HG02571 (cell line): ENCODE data around the gene CCDC124.
"Not testable (repeated sequence)": the region's sequence is repeated elsewhere in the genome, so short reads cannot be mapped to it uniquely, and the experiment has no call there.

Source experiments
- ATAC-seq: cut with Tn5 transposase; IDR thresholded peaks from one replicate; pipeline ENCODE4 v1.9.1; 2021; ENCODE audit warnings: mild to moderate bottlenecking, moderate library complexity; ENCODE audit not compliant: unreplicated experiment

Gene CCDC124, protein sequence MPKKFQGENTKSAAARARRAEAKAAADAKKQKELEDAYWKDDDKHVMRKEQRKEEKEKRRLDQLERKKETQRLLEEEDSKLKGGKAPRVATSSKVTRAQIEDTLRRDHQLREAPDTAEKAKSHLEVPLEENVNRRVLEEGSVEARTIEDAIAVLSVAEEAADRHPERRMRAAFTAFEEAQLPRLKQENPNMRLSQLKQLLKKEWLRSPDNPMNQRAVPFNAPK

GRCh38 chr19:17932485-17933338 lies at the start of gene CCDC124:
Gene CCDC124, plus strand, starts transcription at chr19:17933015. Its CDS starts 3,406 bp downstream, at chr19:17936421.
- peak; percentile 76 for ATAC-seq

DNA sequence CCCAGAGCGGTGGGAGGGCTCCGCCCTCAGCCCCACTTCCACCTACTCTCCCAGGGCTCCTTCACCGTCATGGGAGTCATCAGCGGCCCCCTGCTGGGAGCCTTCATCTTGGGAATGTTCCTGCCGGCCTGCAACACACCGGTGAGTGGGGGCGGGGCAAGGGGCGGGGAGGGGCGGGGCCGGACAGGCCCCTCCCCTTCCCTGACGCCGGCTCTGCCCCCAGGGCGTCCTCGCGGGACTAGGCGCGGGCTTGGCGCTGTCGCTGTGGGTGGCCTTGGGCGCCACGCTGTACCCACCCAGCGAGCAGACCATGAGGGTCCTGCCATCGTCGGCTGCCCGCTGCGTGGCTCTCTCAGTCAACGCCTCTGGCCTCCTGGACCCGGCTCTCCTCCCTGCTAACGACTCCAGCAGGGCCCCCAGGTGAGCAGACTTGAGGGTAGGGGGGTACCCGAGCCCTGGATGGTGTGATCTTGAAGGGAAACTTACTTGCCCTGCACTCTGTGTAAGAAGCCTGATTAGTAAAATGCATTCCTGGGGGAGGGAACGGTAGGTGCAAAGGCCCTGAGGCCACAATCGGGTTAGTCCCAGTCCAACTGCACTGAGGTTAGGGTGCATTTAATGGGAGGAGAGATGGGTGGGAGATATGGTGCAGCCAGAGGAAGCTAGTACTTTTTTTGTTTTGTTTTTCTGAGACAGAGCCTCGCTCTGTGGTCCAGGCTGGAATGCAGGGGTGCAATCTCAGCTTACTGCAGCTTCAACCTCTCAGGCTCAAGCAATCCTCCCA lies 49.0 kb upstream of the CCDC124 start:
- no peak for ATAC-seq

DNA sequence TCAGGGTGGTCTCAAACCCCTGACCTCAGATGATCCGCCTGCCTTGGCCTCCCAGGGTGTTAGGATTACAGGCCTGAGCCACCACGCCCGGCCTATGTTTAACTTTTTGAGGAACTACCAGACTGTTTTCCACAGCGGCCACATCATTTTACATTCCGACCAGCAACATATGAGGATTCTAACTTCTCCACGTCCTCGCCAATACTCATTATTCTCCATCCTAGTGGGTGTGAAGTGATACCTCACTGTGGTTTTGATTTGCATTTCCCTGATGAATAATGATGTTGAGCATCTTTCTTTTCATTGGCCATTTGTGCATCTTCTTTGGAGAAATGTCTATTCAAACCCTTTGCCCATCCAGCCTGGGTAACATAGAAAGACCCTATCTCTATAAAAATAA lies 46.3 kb upstream of the CCDC124 start:
- no peak for ATAC-seq

- not testable (repeated sequence) for ATAC-seq
These were observed 45.6 kb upstream of the CCDC124 start for GRCh38 chr19:17887221-17887620.

DNA sequence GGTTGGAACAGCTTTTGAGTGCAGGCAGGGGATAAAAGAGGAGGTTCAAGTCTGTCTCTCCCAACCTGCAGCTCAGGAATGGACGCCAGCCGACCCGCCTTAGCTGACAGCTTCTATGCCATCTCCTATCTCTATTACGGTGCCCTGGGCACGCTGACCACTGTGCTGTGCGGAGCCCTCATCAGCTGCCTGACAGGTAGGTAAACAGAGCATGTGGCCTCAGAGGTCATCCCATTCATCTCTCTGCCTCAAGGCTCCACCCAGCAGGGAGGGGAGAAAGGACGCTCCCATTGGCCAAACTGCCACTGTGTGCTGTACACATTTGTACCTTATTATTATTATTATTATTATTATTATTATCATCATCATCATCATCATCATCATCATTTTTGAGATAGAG lies 44.6 kb upstream of the CCDC124 start:
- no peak for ATAC-seq

- ATAC-seq = no peak
These were observed 43.1 kb upstream of the CCDC124 start for GRCh38 chr19:17889609-17890214.

DNA sequence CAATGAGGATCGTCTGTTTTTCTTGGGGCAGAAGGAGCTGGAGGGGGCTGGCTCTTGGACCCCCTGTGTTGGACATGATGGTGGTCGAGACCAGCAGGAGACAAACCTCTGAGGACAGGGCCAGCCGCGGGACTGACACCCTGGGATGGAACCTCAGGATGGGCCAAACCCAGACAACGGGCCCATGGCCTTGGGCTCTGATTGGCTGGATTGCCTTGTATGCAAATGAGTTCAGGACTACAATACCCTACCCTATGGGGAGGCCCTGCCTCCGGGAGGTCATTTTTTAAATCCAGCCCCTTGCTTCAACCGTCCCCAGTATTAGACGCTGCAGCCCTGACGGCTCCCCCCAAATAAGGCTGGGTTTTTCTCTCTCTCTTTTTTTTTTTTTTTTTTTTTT lies 39.0 kb upstream of the CCDC124 start:
- ATAC-seq = no peak

DNA sequence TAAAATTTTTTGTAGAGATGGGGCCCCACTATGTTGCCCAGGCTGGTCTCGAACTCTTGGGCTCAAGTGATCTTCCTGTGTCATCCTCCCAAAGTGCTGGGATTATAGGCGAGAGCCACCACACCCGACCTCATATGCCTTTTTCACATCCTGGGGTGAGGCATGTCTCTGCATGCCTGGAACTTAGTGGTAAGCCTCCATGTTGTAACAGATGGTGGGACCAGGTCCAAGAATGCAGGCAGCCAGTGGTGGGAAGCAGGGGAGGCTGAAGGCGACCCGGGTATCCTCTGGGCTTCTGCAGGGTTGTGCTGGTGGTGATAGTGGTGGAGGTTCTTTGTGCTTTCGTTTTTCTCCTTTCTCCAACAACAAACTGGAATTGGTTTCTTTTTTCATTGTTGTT lies 30.1 kb upstream of the CCDC124 start:
- ATAC-seq = no peak

GRCh38 chr19:17908244-17908643 lies 24.6 kb upstream of the CCDC124 start:
- ATAC-seq = no peak

GRCh38 chr19:17909003-17909732 lies 23.6 kb upstream of the CCDC124 start:
- ATAC-seq = no peak

GRCh38 chr19:17910791-17911360 lies 21.9 kb upstream of the CCDC124 start:
- ATAC-seq = no peak

- no peak for ATAC-seq
These were observed 16.7 kb upstream of the CCDC124 start for GRCh38 chr19:17915940-17916593.

DNA sequence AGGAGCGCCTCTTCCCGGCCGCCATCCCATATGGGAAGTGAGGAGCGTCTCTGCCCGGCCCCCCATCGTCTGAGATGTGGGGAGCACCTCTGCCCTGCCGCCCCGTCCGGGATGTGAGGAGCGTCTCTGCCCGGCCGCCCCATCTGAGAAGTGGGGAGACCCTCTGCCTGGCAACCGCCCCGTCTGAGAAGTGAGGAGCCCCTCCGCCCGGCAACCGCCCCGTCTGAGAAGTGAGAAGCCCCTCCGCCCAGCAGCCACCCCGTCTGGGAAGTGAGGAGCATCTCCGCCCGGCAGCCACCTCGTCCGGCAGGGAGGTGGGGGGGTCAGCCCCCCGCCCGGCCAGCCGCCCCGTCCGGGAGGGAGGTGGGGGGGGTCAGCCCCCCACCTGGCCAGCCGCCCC lies 14.7 kb upstream of the CCDC124 start:
- not testable (repeated sequence) for ATAC-seq

DNA sequence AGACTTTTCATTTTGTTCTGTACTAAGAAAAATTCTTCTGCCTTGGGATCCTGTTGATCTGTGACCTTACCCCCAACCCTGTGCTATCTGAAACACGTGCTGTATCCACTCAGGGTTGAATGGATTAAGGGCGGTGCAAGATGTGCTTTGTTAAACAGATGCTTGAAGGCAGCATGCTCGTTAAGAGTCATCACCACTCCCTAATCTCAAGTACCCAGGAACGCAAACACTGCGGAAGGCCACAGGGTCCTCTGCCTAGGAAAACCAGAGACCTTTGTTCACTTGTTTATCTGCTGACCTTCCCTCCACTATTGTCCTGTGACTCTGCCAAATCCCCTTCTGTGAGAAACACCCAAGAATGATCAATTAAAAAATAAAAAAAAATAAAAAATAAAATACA lies 13.7 kb upstream of the CCDC124 start:
- not testable (repeated sequence) for ATAC-seq

GRCh38 chr19:17920527-17920926 lies 12.3 kb upstream of the CCDC124 start:
- no peak for ATAC-seq

DNA sequence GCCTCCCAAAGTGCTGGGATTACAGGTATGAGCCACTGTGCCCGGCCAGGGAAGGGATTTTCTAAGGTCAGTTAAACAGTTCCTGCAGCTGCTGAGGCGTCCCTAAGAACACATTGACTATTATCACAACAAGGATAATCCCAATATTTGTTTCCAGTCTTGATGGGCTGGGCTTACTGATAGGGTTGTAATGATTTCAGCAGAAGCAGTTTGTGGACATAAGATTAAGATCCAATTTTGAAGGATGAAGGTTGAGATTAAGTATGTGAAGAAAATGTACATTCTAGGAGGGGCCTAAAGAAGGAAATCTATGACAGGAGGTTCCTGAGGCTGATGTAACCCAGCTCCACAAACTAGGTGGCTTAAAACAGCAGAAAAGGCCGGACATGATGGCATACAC lies 10.7 kb upstream of the CCDC124 start:
- ATAC-seq = no peak

DNA sequence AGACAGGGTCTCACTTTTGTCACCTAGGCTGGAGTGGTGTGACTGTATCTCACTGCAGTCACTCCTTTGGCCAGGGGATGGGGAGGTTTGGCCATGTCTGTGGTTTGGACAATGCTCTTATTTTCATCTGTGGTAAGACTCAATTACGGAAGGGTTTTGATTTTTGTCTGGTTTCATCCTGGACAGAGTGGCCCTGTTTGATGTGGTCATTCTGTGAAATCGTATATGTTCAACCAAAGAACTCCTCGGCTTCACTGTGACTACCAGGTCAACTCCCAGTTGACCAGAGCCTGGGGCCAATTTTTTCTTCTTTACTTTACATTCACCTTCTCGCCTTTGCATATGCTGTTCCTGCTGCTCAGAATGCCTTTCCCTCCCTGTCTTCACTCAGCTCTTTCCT lies 6.8 kb upstream of the CCDC124 start:
- ATAC-seq = no peak

GRCh38 chr19:17929056-17929455 lies 3.8 kb upstream of the CCDC124 start:
- no peak for ATAC-seq

DNA sequence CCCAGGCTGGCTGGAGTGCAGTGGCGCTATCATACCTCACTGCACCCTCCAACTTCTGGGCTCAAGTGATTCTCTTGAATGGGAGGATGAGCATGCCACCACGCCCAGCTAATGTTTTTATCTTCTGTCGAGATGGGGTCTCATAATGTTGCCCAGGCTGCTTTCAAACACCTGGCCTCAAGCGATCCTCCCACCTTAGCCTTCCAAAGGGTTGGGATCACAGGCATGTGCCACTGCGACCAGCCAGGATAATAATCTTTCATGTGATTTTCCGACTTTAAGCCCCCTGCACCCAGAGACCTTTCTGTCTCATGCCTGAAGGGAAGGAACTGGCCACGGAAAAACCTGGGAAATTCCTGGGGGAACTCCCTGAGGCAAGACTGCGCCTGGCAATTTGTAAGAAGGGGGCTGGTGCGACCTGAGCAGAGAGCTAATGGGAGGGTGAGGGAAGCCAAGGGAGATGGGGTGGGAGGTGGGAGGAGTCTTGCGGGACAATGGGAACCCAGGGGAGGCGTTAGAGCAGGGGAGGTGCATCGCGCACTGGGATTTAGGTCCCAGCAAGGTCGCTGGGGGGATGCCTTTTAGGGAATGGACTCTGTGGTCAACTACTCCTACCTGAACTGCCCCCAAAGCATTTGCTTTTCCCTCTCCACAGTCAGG lies 1.2 kb upstream of the CCDC124 start:
- ATAC-seq = no peak
